ENCODE measurements around the gene TEX36. TPM values are rescaled to one million over a fixed set of nuclear protein-coding genes. Genes with fewer than 3 reads are reported as not detected.

TEX36 gene
- total and polyA plus RNA-seq, 2 donors (not counting 1 experiment from before 2014, with no cell fraction given): not detected

DNA sequence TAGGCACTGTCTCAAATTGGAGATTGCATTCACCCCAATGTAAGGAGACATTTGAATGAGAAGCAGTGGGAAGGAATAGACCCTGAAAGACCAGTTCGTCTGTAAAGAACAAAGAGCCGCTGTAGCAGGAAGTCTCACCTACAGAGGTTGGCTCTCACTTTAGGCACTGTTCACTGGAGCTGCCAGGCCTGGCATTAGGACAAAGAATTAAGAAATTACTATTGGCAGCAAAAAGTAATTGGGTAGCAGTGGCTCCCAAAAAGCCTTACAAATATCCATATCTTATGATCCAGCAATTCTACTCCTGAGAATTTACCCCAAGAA is 10.5 kb upstream of the TEX36 start:
- Histone ChIP-seq H3K4me2 (ENCODE audit: extremely low read depth, insufficient read depth, low read length) (no peak overlapping the region), H3K9ac (ENCODE audit: insufficient read depth, low read length) (no peak overlapping the region), H3K36me3 (ENCODE audit: control insufficient read depth, insufficient read depth, low read length) (no peaks in the 10 kb centered on the region), H3K27ac (ENCODE audit: insufficient read depth, low read length) (peak overlapping the region; percentile 61), H4K20me1 (ENCODE audit: control insufficient read depth, extremely low read depth, insufficient read depth, low read length) (no peaks in the 10 kb centered on the region), H3K4me3 (replicated peaks in 1 of 4; ENCODE audit: control extremely low read depth in 1 of 4, insufficient read depth in 1 of 4, low read depth in 3 of 4, low read length in 4 of 4) (no peak overlapping the region), H3K27me3 (ENCODE audit: control insufficient read depth, insufficient read depth, low read length) (no peaks in the 10 kb centered on the region), H3K9me3 (ENCODE audit: control insufficient read depth, insufficient read depth, low read depth, low read length) (no peaks in the 10 kb centered on the region), H2AFZ (ENCODE audit: low read length) (no peak overlapping the region), H3K4me1 (ENCODE audit: control insufficient read depth, extremely low read depth, insufficient read depth, low read length) (peaks cover 5% of the 10 kb centered on the region), H3K79me2 (ENCODE audit: control insufficient read depth, insufficient read depth, low read length) (no peaks in the 10 kb centered on the region)
- no peak for TF ChIP-seq EZH2 (IDR thresholded peaks at IDR 0.05; ENCODE audit: low read length, missing control alignments)
- TF ChIP-seq, protein P1, sequence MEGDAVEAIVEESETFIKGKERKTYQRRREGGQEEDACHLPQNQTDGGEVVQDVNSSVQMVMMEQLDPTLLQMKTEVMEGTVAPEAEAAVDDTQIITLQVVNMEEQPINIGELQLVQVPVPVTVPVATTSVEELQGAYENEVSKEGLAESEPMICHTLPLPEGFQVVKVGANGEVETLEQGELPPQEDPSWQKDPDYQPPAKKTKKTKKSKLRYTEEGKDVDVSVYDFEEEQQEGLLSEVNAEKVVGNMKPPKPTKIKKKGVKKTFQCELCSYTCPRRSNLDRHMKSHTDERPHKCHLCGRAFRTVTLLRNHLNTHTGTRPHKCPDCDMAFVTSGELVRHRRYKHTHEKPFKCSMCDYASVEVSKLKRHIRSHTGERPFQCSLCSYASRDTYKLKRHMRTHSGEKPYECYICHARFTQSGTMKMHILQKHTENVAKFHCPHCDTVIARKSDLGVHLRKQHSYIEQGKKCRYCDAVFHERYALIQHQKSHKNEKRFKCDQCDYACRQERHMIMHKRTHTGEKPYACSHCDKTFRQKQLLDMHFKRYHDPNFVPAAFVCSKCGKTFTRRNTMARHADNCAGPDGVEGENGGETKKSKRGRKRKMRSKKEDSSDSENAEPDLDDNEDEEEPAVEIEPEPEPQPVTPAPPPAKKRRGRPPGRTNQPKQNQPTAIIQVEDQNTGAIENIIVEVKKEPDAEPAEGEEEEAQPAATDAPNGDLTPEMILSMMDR (conservative IDR thresholded peaks at IDR 0.05 in 1 of 2, IDR thresholded peaks at IDR 0.05 in 1 of 2; ENCODE audit: low read depth in 1 of 2, low read length in 2 of 2): no peak
- DNase-seq (ENCODE audit: low read depth in 2 of 2): no peak

DNA sequence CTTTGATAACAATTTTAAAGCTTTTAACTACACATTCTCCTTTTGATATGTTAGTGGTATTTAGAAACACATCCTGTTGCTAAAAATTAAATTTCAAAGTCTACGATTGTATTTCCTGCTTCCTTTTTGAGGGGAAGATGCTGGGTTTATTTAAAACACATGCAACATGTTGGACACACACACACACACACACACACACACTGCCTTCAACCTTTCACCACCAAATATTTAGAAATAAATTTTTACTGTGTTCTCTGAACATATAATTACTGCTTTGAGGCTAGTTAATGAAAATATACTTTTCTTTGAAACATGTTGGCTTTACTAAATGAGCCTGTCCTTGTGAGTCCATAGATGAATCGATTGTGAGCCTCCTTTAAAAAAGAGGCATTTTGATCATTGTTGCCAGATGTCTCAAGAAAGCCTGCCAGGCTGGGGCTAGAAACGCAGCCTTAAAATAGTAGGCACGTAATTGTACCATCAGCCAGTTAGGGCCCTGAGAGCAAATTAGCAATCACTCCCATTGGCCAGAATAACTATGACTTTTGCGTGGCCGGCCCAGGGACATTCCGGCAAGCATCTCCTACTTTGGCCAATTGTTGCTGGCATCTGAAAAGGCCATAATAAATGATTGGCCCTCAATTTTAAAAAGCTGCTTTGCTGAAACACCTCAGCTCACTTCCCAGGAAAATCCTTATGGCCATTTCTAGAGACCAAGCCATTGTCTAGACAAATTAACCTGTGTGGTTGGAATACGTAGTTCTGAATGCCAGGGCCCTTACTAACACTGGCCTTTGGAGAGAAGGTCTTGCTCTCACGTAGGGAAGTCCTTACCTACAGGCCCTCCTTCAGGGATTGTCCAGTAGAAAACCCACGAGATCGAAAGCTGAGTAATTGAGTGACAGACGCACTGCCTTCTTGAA is 9.9 kb upstream of the TEX36 start:
- Histone ChIP-seq H3K9me3 (ENCODE audit: control insufficient read depth, insufficient read depth, low read depth, low read length) (no peaks in the 10 kb centered on the region), H3K27ac (ENCODE audit: insufficient read depth, low read length) (peak overlapping the region; percentile 61), H3K4me1 (ENCODE audit: control insufficient read depth, extremely low read depth, insufficient read depth, low read length) (peaks cover 5% of the 10 kb centered on the region), H3K79me2 (ENCODE audit: control insufficient read depth, insufficient read depth, low read length) (no peaks in the 10 kb centered on the region), H3K4me2 (ENCODE audit: extremely low read depth, insufficient read depth, low read length) (no peak overlapping the region), H3K27me3 (ENCODE audit: control insufficient read depth, insufficient read depth, low read length) (no peaks in the 10 kb centered on the region), H2AFZ (ENCODE audit: low read length) (no peak overlapping the region), H3K4me3 (replicated peaks in 1 of 4; ENCODE audit: control extremely low read depth in 1 of 4, insufficient read depth in 1 of 4, low read depth in 3 of 4, low read length in 4 of 4) (no peak overlapping the region), H3K9ac (ENCODE audit: insufficient read depth, low read length) (no peak overlapping the region), H3K36me3 (ENCODE audit: control insufficient read depth, insufficient read depth, low read length) (no peaks in the 10 kb centered on the region), H4K20me1 (ENCODE audit: control insufficient read depth, extremely low read depth, insufficient read depth, low read length) (no peaks in the 10 kb centered on the region)
- TF ChIP-seq EZH2 (IDR thresholded peaks at IDR 0.05; ENCODE audit: low read length, missing control alignments): no peak
- TF ChIP-seq, protein P1 (conservative IDR thresholded peaks at IDR 0.05 in 1 of 2, IDR thresholded peaks at IDR 0.05 in 1 of 2; ENCODE audit: low read depth in 1 of 2, low read length in 2 of 2): no peak
- DNase-seq (ENCODE audit: low read depth in 2 of 2): peak in 1 of 2 donors; percentile 66

DNA sequence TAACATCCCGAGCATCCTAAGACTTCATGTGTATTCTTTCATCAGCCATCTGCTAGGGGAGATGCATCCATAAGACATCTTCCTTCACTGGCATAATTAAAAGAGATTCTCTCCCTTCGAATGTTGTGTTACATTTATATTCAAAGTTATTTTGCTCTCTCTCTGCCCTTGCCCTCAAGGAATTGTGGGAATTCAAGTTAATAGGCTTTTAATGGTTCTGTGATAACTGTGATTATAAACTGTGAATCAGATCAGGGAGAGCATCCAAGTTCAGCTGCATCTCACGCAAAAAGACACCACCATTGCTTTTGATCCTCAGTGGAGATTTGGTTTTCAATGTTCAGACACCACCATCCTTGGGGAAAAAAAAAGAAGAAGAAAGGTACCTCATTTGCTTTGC is 9.2 kb upstream of the TEX36 start:
- H3K36me3 ChIP-seq (ENCODE audit: control insufficient read depth, insufficient read depth, low read length): no peaks in the 10 kb centered on the region
- peaks cover 5% of the 10 kb centered on the region for H3K4me1 ChIP-seq (ENCODE audit: control insufficient read depth, extremely low read depth, insufficient read depth, low read length)
- no peak overlapping the region for H2AFZ ChIP-seq (ENCODE audit: low read length)
- H3K4me2 ChIP-seq (ENCODE audit: extremely low read depth, insufficient read depth, low read length): no peak overlapping the region
- H4K20me1 ChIP-seq (ENCODE audit: control insufficient read depth, extremely low read depth, insufficient read depth, low read length): no peaks in the 10 kb centered on the region
- TF ChIP-seq EZH2 (IDR thresholded peaks at IDR 0.05; ENCODE audit: low read length, missing control alignments): no peak
- TF ChIP-seq, protein P1 (conservative IDR thresholded peaks at IDR 0.05 in 1 of 2, IDR thresholded peaks at IDR 0.05 in 1 of 2; ENCODE audit: low read depth in 1 of 2, low read length in 2 of 2): no peak
- H3K4me3 ChIP-seq (replicated peaks in 1 of 4; ENCODE audit: control extremely low read depth in 1 of 4, insufficient read depth in 1 of 4, low read depth in 3 of 4, low read length in 4 of 4): no peak overlapping the region
- H3K9me3 ChIP-seq (ENCODE audit: control insufficient read depth, insufficient read depth, low read depth, low read length): no peaks in the 10 kb centered on the region
- H3K79me2 ChIP-seq (ENCODE audit: control insufficient read depth, insufficient read depth, low read length): no peaks in the 10 kb centered on the region
- H3K9ac ChIP-seq (ENCODE audit: insufficient read depth, low read length): no peak overlapping the region
- DNase-seq (ENCODE audit: low read depth in 2 of 2): peak in 1 of 2 donors; percentile 62
- no peaks in the 10 kb centered on the region for H3K27me3 ChIP-seq (ENCODE audit: control insufficient read depth, insufficient read depth, low read length)
- peak overlapping the region; percentile 61 for H3K27ac ChIP-seq (ENCODE audit: insufficient read depth, low read length)
